HS-5 (cell line): ENCODE measurements around the gene NAT8L.

Experiments
- DNase-seq: peaks from one replicate; pipeline ENCODE4 v3.0.0-alpha.2; 2012; ENCODE audit warnings: low read depth

The NAT8L gene

GRCh38 chr4:2075987-2076907 lies 17.1 kb downstream of the NAT8L start:
- DNase-seq, result no peak

- no peak for DNase-seq
Observed at GRCh38 chr4:2076908-2077536, 17.9 kb downstream of the NAT8L start.

GRCh38 chr4:2077537-2078460 lies 18.7 kb downstream of the NAT8L start:
- DNase-seq, result no peak

GRCh38 chr4:2078584-2078983 lies 19.5 kb downstream of the NAT8L start:
- DNase-seq, result no peak

- DNase-seq, result no peak
Observed at GRCh38 chr4:2079006-2079405, 19.9 kb downstream of the NAT8L start.

- DNase-seq, result no peak
Observed at GRCh38 chr4:2079926-2080325, 20.8 kb downstream of the NAT8L start.

GRCh38 chr4:2080429-2081300 lies 21.5 kb downstream of the NAT8L start:
- DNase-seq, result no peak

GRCh38 chr4:2081540-2081939 lies 22.4 kb downstream of the NAT8L start:
- no peak for DNase-seq

- no peak for DNase-seq
Observed at GRCh38 chr4:2082118-2082517, 23.0 kb downstream of the NAT8L start.

GRCh38 chr4:2082627-2083026 lies 23.5 kb downstream of the NAT8L start:
- no peak for DNase-seq

GRCh38 chr4:2083116-2083825 lies 24.1 kb downstream of the NAT8L start:
- no peak for DNase-seq

GRCh38 chr4:2083826-2084160 lies 24.7 kb downstream of the NAT8L start:
- no peak for DNase-seq

GRCh38 chr4:2084316-2084715 lies 25.2 kb downstream of the NAT8L start:
- no peak for DNase-seq

- DNase-seq, result no peak
Observed at GRCh38 chr4:2085496-2085901, 26.4 kb downstream of the NAT8L start.

GRCh38 chr4:2087170-2087569 lies 28.0 kb downstream of the NAT8L start:
- no peak for DNase-seq

- DNase-seq, result no peak
Observed at GRCh38 chr4:2089222-2089621, 30.1 kb downstream of the NAT8L start.

- no peak for DNase-seq
Observed at GRCh38 chr4:2090642-2091041, 31.5 kb downstream of the NAT8L start.

GRCh38 chr4:2091990-2092668 lies 33.0 kb downstream of the NAT8L start:
- no peak for DNase-seq

- no peak for DNase-seq
Observed at GRCh38 chr4:2092669-2093053, 33.5 kb downstream of the NAT8L start.

GRCh38 chr4:2093265-2093664 lies 34.1 kb downstream of the NAT8L start:
- no peak for DNase-seq
